HG03139 (cell line): Measurements from ENCODE around the gene KLHDC7B.
"Not testable (repeated sequence)": the region's sequence is repeated elsewhere in the genome, so short reads cannot be mapped to it uniquely, and the experiment has no call there.

Experiments used
- ATAC-seq: cut with Tn5 transposase; IDR thresholded peaks from one replicate; pipeline ENCODE4 v1.9.1; 2021; ENCODE audit not compliant: unreplicated experiment

The KLHDC7B gene

DNA sequence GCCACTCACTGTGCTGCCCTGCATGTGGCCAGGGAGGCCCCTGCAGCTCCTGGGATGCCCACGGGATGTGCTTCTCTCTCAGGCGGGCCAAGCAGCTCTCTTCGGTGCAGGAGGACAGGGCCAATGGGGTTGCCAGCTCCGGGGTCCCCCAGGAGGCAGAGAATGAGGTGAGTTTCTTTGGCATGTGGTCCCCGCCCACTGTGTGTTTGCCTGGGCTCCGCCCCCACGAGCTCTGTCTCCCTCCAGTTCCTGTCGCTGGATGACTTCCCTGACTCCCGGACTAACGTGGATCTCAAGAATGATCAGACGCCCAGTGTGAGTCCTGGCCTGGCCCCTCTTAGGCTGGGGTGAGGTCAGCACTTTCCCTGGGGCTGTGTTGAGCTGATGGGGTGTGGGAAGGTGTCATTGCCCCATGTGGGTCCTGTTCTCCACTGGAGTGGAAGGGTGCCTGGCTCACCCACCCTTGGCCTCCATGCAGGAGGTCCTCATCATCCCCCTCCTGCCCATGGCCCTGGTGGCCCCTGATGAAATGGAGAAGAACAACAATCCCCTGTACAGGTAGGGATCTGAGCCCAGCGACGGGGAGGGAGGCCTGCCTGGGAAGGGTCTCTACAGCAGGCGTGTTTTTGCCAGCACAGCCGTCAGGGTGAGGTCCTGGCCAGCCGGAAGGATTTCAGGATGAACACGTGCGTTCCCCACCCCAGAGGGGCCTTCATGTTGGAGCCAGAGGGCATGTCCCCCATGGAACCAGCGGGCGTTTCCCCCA is 28.0 kb upstream of the KLHDC7B start:
- ATAC-seq, result no peak

DNA sequence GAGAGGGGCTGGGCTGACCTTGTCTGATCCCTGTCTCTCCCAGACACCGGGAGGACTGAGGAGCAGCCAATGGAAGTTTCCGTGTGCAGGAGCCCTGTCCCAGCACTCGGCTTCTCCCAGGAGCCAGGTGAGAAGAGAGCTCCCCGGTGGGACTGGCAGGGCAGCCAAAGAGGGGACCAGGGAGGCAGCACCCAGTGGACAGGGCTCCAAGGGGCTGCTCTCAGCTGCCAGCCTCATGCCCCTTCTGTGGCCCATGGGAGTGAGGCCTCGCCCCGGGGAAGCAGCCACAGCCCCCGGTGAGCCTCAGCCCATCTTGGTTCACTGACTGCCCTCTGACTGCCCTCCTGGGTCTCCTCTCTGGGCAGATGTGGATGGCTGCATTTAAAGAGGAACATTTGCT is 27.1 kb upstream of the KLHDC7B start:
- ATAC-seq, result no peak

DNA sequence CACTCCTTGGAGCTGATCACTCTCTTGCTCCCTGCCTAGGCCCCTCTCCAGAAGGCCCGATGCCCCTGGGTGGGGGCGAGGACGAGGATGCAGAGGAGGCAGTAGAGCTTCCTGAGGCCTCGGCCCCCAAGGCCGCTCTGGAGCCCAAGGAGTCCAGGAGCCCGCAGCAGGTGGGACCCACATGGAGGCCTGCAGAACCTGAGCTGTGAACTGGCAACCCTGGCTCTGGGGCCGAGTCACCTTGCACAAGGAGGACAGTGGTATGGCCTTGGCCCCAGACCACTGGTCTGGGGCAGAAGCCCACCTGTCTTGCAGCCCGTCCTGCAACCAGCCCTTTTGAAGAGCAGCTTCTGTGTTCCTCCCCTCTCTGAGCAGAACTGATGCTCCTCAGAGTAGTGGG is 26.5 kb upstream of the KLHDC7B start:
- ATAC-seq, result no peak

DNA sequence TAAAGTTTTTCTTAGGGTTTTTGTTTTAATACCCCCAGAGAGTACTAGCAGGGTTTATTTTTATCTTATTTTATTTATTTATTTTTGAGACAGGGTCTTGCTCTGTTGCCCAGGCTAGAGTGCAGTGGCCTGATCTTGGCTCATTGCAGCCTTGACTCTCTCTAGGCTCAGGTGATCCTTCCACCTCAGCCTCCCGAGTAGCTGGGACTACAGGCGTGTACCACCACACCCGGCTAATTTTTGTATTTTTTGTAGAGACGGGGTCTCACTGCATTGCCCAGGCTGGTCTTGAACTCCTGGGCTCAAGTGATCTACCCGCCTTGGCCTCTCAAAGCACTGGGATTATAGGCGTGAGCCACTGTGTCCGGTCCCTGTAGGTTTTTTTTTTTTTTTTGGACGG is 25.5 kb upstream of the KLHDC7B start:
- not testable (repeated sequence) for ATAC-seq

DNA sequence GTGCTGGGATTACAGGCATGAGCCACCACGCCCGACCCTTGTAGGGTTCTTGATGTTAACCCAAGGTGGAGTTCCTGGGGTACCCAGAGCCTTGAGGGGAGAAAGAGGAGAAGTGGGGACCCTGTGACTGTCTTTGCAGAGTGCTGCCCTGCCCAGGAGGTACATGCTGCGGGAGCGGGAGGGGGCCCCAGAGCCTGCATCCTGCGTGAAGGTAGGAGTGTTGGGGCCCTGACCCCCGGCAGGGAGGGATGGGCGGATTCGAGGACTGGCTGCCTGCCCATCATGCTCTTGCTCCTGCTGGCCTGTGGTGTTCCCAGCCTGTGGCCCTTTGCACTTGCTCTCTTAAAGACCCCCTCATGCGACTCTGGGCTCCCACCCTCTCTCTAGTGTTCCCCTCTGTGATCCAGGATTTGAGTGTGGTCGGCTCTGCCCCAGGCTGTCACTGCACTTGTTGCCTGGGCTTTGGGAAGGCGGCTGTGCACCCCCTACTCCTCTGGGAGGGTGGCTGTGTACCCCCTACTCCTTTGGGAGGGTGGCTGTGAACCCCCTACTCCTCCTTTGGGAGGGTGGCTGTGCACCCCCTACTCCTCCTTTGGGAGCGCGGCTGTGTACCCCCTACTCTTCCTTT is 24.8 kb upstream of the KLHDC7B start:
- no peak for ATAC-seq

DNA sequence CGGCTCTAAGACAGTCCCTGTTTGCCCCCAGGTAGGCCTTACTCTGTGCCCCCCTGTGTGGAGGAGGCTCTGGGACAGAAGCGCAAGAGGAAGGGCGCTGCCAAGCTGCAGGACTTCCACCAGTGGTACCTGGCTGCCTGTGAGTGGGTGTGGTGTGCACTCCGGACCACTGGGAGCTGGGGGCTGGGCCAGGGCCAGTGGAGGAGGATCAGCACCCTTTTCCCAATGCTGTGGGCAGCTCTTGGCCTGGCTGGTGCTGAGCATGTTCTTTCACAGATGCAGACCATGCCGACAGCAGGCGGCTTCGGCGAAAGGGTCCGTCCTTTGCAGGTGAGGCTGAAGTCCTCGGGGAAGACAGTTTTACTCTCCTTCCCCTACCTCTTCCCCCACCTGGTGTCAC is 24.0 kb upstream of the KLHDC7B start:
- ATAC-seq, result no peak

DNA sequence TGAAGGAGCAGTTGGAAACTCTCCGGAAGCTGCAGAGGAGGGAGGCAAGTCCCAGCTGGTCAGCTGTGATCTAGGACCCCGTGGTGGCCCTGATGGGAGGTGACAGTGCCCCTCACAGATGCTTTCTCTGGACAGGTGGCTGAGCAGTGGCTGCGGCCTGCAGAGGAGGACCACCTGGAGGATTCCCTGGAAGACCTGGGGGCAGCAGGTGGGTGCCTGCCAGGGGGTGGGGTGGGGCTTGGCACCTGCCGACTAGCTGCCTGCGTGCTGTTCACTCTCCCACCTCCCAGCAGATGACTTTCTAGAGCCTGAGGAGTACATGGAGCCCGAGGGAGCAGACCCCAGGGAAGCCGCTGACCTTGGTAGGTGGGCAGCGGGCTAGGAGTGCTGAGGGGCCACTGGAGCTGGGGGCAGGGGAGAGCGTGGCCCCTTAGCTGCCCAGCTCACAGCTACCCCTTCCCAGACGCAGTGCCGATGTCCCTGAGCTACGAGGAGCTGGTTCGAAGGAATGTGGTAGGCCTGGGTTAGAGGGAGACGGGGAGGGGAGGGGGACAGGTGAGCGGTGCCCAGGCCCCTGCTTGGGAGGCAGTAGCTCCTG is 23.4 kb upstream of the KLHDC7B start:
- no peak for ATAC-seq

DNA sequence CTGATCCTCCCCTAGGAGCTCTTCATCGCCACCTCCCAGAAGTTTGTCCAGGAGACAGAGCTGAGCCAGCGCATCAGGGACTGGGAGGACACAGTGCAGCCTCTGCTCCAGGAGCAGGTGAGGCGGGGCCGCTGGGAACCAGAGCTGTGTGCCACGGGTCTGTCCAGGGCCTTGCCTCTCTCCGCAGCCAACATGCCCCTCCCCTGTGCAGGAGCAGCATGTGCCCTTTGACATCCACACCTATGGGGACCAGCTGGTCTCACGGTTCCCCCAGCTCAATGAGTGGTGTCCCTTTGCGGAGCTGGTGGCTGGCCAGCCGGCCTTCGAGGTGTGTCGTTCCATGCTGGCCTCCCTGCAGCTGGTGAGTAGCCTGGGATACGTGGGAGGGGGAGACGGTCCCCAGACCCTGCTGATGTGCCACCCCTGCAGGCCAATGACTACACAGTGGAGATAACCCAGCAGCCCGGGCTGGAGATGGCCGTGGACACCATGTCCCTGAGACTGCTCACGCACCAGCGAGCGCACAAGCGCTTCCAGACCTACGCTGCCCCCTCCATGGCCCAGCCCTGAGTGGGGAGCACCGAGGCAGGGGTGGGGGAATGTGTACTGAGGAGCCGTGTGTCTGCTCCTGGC is 22.8 kb upstream of the KLHDC7B start:
- ATAC-seq, result no peak

DNA sequence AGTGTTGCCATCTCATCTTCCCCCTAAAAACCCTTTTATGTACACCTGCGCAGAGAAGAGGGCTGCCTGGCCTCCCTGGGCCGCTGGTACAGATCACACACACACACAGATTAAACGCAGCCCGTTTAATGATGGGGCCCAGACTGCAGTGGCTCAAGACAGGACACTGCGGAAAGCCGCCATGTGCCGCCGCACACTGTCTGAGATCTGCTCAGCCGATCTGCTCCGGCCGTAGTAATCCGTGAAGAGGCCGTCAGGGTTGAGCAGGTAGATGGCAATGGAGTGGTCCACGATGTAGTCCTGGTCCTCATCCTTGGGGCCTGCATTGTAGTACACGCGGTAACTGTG is 22.3 kb upstream of the KLHDC7B start:
- no peak for ATAC-seq

DNA sequence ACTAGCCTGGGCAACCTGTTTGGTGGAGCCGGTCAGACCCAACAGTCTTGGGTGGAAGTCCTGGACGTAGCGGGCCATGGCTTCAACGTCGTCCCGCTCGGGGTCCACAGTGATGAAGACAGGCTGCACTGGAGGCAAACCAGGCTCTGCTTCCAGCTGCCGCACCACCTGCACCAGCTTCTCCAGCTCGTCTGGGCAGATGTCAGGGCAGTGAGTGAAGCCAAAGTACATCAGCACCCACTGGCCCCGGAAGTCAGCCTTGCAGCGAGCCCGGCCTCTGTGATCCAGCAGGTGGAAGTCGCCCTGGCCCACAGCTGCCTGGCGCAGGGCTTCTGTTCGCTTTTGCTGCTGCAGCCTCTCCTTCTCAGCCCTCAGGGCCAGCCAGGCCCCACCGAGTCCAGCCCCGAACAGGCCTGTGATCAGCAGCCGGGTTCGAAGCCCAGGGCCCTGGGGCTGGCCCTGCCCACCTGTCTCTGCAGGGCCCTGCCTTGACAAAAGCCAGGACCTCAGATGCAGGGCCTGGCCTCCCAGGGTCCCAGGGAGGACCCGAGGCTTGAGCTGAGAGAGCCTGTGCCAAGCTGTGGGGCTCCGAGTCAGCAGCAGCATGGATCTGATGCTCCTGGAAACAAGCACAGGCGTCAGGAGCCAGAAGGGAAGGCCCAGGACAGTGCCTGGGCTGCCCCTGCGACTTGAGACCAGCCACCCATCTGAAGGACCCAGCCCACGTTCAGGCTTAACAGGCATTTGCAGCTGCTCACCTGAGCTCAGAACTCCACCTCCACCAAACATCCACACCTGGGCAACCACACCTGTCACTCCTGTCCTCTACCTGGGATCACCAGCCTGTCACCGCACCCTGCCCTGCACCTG is 21.7 kb upstream of the KLHDC7B start:
- ATAC-seq, result no peak

DNA sequence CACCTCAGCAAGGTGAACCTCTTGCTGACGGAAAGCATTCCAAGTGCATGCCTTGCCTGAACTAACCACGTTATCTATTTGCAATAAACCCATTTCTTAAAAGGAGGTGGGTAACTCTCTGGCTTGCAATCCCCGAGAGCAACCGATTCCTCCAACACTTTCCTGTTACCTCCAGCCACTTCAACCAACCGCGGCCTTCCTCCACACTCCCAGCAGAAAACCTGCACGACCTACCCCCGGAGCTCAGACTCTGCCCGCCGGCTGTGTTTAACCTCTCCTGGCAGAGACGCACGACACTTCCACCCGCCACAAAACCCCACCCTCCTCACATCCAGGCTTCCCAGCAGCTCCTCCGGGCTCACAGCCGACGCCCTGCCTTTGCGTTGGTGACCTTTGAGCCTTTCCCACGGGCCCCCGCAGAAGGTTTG is 21.0 kb upstream of the KLHDC7B start:
- ATAC-seq, result no peak

DNA sequence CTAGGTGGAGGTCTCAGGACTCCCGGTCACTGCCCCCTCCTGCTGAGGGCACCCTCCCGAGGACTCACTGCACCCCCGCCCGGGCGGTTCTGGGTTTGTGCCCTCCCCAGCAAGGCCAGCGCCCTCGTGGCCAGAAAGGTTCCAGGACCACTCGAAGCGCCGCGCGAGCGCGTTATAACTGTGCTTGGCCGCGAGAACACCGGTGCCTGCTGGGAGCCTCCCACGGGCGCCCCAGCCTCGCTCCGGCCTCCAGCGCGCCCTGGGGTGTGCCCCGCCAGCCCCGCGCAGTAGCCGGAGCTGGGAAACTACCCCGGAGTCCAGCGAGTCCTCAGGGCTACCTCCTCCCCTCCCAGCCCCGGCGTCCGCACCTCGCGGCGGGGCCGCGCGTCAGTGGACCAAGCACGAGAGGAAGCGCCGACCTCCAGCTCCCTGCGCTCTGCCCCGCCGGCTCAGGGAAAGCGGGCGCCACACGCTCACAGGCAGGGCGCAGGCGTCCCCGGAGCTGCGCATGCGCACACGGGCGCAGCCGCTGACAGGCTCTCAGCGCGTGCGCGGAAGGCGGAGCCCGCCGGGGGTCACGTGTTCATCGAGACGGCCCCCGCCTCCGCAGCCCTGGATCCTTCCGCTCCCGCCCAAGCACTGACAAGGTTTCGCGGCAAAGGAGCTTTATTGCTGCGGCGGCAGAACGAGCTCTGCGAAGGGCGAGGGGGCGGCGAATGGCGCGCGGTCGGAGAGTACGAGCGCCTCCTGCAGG is 20.4 kb upstream of the KLHDC7B start, which contains the start of gene SCO2:
Gene SCO2 (minus strand): TSS at position 495 of the 754 bp plus-strand sequence. CDS start 1,187 bp downstream, outside the sequence.
- ATAC-seq, result peak; percentile 34

DNA sequence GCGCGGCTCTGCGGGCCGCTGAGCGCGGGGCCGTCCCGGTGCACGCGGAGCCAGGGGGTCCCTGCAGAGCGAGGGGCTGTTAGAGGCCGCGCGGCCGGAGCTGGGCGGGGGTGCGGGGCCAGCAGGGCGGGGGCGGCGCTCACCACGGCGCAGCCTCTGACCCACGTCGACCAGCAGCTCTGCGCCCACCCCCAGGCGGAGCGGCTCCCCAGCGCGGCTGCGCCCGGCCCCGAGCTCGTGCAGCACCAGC is 19.9 kb upstream of the KLHDC7B start:
- ATAC-seq, result peak; percentile 8

DNA sequence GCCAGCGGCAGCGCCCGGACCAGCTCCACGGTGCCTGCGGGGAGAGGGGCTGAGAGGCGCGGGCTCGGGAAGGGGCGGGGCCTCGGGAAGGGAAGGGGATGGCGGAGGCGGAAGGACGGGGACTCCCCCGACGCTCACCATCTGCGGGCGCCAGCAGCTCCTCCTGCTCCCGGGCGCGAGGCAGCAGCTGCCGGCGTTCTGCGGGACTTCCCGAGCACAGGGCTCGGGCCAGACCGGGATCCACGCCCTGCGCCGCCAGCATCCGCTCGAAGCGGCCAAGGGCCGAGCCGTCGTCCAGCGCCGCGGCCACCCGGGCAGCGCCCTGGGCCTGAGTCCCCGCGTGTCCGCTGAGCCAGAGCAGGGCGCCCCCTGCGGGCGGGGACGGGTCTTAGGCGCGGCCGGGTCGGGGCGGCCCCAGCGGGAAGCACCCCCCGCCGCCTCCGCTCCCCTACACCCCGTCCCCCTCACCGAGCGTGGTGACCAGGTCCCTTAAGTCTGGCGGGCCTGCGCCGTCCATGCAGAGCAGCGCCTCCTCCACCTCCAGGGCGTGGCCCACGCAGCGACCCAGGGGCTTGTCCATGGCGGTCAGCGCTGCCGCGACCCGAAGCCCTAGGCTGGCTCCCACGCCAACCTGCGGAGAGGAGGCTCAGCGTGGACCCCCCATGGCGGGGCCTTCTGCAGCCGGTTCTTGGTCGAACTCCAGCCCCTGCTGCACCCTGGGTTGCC is 19.4 kb upstream of the KLHDC7B start:
- ATAC-seq, result peak; percentile 30

DNA sequence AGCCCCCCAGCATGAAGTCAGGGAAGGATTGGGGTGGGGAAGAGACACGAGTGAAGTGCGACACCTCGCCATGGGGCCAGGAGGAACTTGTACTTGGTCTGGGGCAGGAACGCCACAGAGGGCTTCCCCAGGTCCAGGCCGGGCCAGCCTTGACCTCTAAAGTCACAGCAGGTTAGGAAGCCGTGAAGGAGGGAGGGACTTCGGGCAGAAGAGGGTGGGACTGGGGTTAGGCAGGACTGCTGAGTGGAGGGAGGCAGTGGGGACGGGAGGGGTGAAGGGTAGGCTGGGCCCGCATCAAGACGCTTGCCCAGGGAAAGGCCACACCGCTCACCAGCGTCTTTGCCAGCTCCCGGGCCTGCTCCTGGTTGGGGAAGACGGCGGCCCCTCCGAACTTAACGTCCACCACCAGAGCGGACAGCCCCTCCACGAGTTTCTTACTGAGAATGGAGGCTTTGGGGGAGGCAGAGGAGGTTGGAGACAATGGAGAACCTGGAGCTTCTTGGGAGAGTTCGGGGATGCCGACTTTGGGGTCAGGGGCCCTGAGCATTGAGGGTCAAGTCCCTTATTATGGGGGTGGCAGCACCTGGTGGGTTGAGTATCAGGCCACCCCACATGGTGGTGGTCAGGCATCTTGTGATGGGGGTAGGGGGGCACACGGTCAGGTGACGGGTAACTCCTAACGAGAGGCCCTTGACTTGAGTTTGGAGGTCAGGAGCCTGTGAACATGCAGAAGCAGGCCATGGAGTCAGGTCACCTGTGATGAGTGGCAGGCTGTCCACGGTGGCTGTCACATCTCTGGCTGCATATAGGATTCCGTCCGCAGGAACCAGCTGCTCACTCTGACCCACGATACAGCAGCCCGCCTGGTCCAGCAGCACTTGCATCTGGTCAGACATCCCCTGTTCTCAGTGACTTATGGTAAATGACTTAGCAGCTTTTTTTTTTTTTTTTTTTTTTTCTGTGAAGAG is 18.6 kb upstream of the KLHDC7B start:
- ATAC-seq, result no peak

DNA sequence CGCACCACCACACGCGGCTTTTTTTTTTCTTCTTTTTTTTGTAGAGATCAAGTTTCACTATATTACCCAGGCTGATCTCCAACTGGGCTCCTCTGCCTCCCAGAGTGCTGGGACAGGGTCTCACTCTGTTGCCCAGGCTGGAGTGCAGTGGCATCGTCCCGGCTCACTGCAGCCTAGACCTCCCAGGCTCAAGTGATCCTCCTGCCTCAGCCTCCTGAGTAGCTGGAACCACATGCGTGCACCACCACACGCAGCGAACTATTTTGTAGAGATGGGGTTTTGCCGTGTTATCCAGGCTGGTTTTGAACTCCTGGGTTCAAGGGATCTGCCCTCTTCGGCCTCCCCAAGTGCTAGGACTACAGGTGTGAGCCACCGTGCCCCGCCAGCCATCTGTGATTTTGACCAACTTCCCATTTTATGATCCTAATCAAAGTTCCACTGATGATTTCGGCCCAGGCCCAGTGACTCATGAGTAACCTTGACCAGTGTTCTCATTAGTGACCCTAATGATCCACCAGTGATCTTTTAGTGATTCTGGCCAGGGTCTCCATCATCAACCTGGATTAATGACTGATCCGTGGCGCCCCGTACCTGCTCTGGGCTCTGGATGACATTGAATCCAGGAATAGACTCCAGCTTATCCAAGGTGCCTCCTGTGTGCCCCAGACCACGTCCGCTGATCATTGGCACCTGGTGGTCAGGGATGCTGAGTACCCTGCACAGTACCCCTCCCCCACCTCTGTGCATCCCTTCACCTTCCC is 17.6 kb upstream of the KLHDC7B start:
- ATAC-seq, result no peak

DNA sequence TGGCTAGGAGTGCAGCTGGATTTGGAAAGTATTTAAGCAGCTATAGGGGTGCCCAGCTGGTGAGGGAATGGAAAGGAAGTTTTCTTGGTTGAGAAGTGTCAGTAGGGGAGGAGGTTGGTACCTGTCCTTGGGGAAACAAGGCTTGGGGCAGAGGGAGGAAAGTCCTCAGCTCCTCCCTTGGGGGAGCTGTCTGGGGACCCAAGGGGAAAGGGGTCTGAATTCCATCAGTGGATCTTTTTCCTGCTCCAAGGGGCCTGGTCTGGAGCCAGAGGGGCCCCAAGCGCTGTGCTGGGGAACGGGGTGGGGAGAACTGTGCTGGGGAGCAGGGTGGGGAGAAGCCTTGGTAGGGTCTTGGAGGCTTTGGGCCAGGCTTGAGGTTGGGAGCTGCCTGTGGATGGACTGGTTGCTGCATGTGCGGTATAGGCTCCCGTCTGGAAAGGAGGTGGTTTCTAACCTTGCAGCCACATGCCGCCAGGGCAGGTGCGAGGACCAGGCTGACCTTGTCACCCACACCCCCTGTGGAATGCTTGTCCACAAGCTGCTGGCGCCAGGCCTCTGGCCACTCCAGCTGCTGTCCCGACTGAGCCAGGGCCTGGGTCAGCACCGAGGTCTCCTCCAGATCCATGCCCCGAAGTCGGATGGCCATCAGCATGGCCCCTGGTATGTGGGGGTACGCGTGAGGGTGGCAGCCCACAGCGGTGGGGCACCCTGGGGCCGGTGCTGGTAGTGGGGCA is 16.9 kb upstream of the KLHDC7B start:
- ATAC-seq, result no peak
